Small intestine (tissue), 7 donors: Measurements from ENCODE around the gene TSPAN5. TPM values are rescaled to one million over a fixed set of nuclear protein-coding genes. Genes with fewer than 3 reads are reported as not detected.
A peak's percentile ranks its signal among the peaks of the same experiment; 100 is the strongest.
"Not testable (repeated sequence)": the region's sequence is repeated elsewhere in the genome, so short reads cannot be mapped to it uniquely, and the experiment has no call there.

Experiments used
- DNase-seq, 2 donors: peaks; one replicate each; pipeline versions ENCODE4 v3.0.0 to v3.0.0-alpha.2; 2013
- FAIRE-seq: peaks from 2 replicates; lab custom pipeline; 2012; peaks lifted over from hg19 to GRCh38; lab: Jason Lieb, UNC
- H3K27ac ChIP-seq, 3 donors: one replicate each; pipeline ENCODE4 v1.5.1; 2013; ENCODE audit warnings: low read length in 2 of 3, mild to moderate bottlenecking in 2 of 3, control low read depth in 1 of 3, inconsistent platforms in 1 of 3, low read depth in 1 of 3, moderate library complexity in 1 of 3
- H3K27me3 ChIP-seq, 3 donors: one replicate each; pipeline ENCODE4 v1.6.1; 2013; ENCODE audit warnings: low read length in 3 of 3, inconsistent platforms in 1 of 3; ENCODE audit not compliant: control insufficient read depth in 3 of 3, insufficient read depth in 3 of 3
- H3K36me3 ChIP-seq, 3 donors: one replicate each; pipeline ENCODE4 v1.6.1; 2013; ENCODE audit warnings: low read length in 3 of 3, inconsistent platforms in 1 of 3, low read depth in 1 of 3, mild to moderate bottlenecking in 1 of 3, moderate library complexity in 1 of 3; ENCODE audit not compliant: control insufficient read depth in 3 of 3, insufficient read depth in 2 of 3
- H3K4me1 ChIP-seq, 3 donors: one replicate each; pipeline ENCODE4 v1.6.1; 2013; ENCODE audit warnings: low read length in 2 of 3, inconsistent platforms in 1 of 3, low read depth in 1 of 3, mild to moderate bottlenecking in 1 of 3, moderate library complexity in 1 of 3; ENCODE audit not compliant: control insufficient read depth in 3 of 3, insufficient read depth in 2 of 3
- H3K4me3 ChIP-seq, 3 donors: one replicate each; pipeline ENCODE4 v1.5.1; 2013; ENCODE audit warnings: low read length in 3 of 3, control low read depth in 1 of 3, inconsistent platforms in 1 of 3, low read depth in 1 of 3, mild to moderate bottlenecking in 1 of 3, moderate library complexity in 1 of 3
- H3K9me3 ChIP-seq, 2 donors: one replicate each; pipeline ENCODE4 v1.6.1; 2013; ENCODE audit warnings: low read depth in 1 of 2, low read length in 1 of 2; ENCODE audit not compliant: control insufficient read depth in 2 of 2, insufficient read depth in 1 of 2
- WGBS, 3 donors: extraction: QIAGEN DNeasy Blood & Tissue Kit; methylation state at CpG; one replicate each; pipeline ENCODE4 v1.1.7; 2013; 5-methylcytosine and 5-hydroxymethylcytosine counted together
- polyA plus RNA-seq, 4 donors: library from polyadenylated mRNA; stranded (reverse) in 3 of 4; unstranded in 1 of 4; fragments of 200-250 nt in 3 of 4; fragments of 120-200 nt in 1 of 4; gene quantifications; one replicate each; pipeline versions ENCODE4 v1.2.1 to v1.2.3, GENCODE V29; 2013
- donor health status: healthy with polysubstance abuse.
- donor health status: control.
- donor health status: control.
- donor health status: Bipolar disorder and iron deficiency.
- donor health status: healthy.

The TSPAN5 gene
- polyA plus RNA-seq, 4 donors, result 0.67 to 4.9 (median 2.2) TPM

- Histone ChIP-seq H3K4me3 (no peak overlapping the region), H3K9me3 (no peaks in the 10 kb centered on the region), H3K4me1 (no peaks in the 10 kb centered on the region), H3K36me3 (no peaks in the 10 kb centered on the region), H3K27me3 (no peaks in the 10 kb centered on the region), H3K27ac (no peak overlapping the region)
- WGBS, 3 donors, result 21 to 49% (median 45%) methylated on average over 3 of the region's 3 CpGs
- FAIRE-seq (no peak), DNase-seq (peak in 1 of 2 donors; percentile 13)
These were observed 177.2 kb downstream of the TSPAN5 start for GRCh38 chr4:98481167-98481566.

GRCh38 chr4:98480535-98480934, 177.9 kb downstream of the TSPAN5 start:
- FAIRE-seq, result no peak
- Histone ChIP-seq H3K4me3 (no peak overlapping the region), H3K9me3 (no peaks in the 10 kb centered on the region), H3K27ac (no peak overlapping the region), H3K36me3 (no peaks in the 10 kb centered on the region), H3K4me1 (no peaks in the 10 kb centered on the region), H3K27me3 (no peaks in the 10 kb centered on the region)
- WGBS, 3 donors, result 71 to 75% (median 75%) methylated on average over 5 of the region's 5 CpGs
- no peak for DNase-seq

GRCh38 chr4:98479590-98479989, 178.8 kb downstream of the TSPAN5 start:
- H3K4me3 ChIP-seq, H3K27me3 ChIP-seq, FAIRE-seq, H3K9me3 ChIP-seq, DNase-seq, H3K4me1 ChIP-seq, H3K36me3 ChIP-seq, H3K27ac ChIP-seq: not testable (repeated sequence)
- 13 to 45% (median 16%) methylated on average over 2 of the region's 2 CpGs for WGBS, 3 donors

DNA sequence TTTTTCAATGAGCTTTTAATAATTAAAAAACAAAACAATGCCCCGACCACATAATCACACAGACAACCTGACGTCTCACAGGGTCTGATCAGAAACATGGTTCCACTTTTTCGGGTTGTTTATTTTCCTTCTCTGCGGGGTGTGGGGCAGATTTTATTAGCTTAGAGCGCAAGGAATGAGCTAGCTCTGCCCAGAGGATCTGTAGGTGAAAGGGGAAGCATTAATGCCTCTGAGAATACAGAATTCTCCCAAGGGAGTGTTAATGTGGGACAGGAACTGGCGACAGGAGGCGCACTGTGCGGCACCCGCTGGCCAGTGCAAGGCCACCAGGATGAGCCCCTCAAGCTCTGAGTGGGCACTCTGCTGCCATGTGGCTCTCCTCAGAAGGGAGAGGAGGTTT, 181.5 kb downstream of the TSPAN5 start:
- FAIRE-seq (no peak), DNase-seq (no peak)
- Histone ChIP-seq H3K27ac (no peak overlapping the region), H3K36me3 (peaks cover 0 to 2% (median 0%) of the 10 kb centered on the region in 3 donors), H3K27me3 (no peaks in the 10 kb centered on the region), H3K9me3 (no peaks in the 10 kb centered on the region), H3K4me1 (no peaks in the 10 kb centered on the region), H3K4me3 (no peak overlapping the region)
- 93 to 95% (median 94%) methylated on average over 9 of the region's 9 CpGs for WGBS, 3 donors

- Histone ChIP-seq H3K36me3 (peaks cover 0 to 2% (median 0%) of the 10 kb centered on the region in 3 donors), H3K4me3 (no peak overlapping the region), H3K4me1 (no peaks in the 10 kb centered on the region), H3K27me3 (no peaks in the 10 kb centered on the region), H3K27ac (no peak overlapping the region), H3K9me3 (no peaks in the 10 kb centered on the region)
- FAIRE-seq, result no peak
- no peak for DNase-seq
- WGBS, 3 donors, result 79 to 93% (median 84%) methylated on average over 3 of the region's 3 CpGs
These were observed 184.0 kb downstream of the TSPAN5 start for GRCh38 chr4:98474408-98474844.

DNA sequence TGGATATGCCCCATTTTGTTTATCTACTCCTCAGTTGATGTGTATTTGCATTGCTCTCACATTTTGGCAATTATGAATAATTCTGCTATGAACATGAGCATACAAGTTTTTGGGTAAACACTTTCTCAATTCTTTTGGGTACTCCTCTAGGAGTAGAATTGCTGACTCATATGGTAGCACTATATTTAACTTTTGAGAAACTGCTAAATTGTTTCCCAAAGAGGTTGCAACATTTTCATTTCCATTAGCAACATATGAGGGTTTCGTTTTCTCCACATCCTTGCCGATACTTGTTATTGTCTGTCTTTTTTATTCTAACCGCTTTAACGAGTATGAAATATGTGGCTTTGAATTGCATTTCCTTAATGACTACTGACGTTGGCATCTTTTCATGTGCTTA, 185.4 kb downstream of the TSPAN5 start:
- no peaks in the 10 kb centered on the region for H3K27me3 ChIP-seq
- DNase-seq, result no peak
- H3K27ac ChIP-seq, result no peak overlapping the region
- 84 to 87% (median 86%) methylated on average over 5 of the region's 5 CpGs for WGBS, 3 donors
- no peak overlapping the region for H3K4me3 ChIP-seq
- peaks cover 0 to 2% (median 0%) of the 10 kb centered on the region in 3 donors for H3K36me3 ChIP-seq
- H3K9me3 ChIP-seq, result no peaks in the 10 kb centered on the region
- no peak for FAIRE-seq
- H3K4me1 ChIP-seq, result peaks cover 0 to under 1% (median 0%) of the 10 kb centered on the region in 3 donors

DNA sequence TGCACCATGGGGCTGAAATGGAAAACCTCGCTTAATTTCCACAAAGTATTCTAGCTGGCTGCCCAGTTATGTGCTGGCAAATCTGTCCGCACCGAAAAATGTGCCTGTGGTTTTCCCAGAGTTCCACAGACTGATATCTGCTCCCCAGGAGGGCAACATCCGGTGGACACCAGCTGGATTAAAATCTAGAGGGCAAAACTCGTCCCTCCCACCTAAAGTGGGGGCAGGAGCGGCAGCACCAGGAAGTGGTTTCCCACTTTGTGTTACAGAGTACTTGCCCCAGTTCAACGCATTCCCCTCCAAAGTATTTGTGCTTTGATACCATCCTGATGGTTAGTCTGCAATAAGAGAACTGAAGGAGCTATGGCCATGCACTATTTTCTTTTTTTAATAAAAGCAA, 187.6 kb downstream of the TSPAN5 start:
- 77 to 86% (median 80%) methylated on average over 7 of the region's 7 CpGs for WGBS, 3 donors
- FAIRE-seq, result no peak

GRCh38 chr4:98470366-98470765, 188.0 kb downstream of the TSPAN5 start:
- no peak for FAIRE-seq
- no peaks in the 10 kb centered on the region for H3K27me3 ChIP-seq
- 76 to 81% (median 78%) methylated on average over 3 of the region's 3 CpGs for WGBS, 3 donors
- no peaks in the 10 kb centered on the region for H3K9me3 ChIP-seq
- no peak overlapping the region for H3K4me3 ChIP-seq
- H3K27ac ChIP-seq, result no peak overlapping the region
- no peak for DNase-seq
- peaks cover 0 to 2% (median 0%) of the 10 kb centered on the region in 3 donors for H3K36me3 ChIP-seq
- H3K4me1 ChIP-seq, result peaks cover 0 to 4% (median 0%) of the 10 kb centered on the region in 3 donors

More for the DNA sequence above, 187.6 kb downstream of the TSPAN5 start:
- H3K27ac ChIP-seq, result no peak overlapping the region
- peak in 1 of 2 donors; percentile 11 for DNase-seq
- H3K27me3 ChIP-seq, result no peaks in the 10 kb centered on the region
- H3K4me1 ChIP-seq, result peaks cover 0 to 4% (median 0%) of the 10 kb centered on the region in 3 donors
- H3K36me3 ChIP-seq, result peaks cover 0 to 2% (median 0%) of the 10 kb centered on the region in 3 donors
- H3K4me3 ChIP-seq, result no peak overlapping the region
- H3K9me3 ChIP-seq, result no peaks in the 10 kb centered on the region

- no peak for FAIRE-seq
- 68 to 74% (median 70%) methylated on average over 2 of the region's 2 CpGs for whole genome bisulfite sequencing, 3 donors
- no peaks in the 10 kb centered on the region for H3K9me3 ChIP-seq
These were observed 188.6 kb downstream of the TSPAN5 start for GRCh38 chr4:98469771-98470170.

More at GRCh38 chr4:98469771-98470170, 188.6 kb downstream of the TSPAN5 start:
- Histone ChIP-seq H3K4me3 (no peak overlapping the region), H3K27ac (no peak overlapping the region), H3K27me3 (no peaks in the 10 kb centered on the region), H3K4me1 (peaks cover 0 to 4% (median 0%) of the 10 kb centered on the region in 3 donors), H3K36me3 (peaks cover 0 to 2% (median 0%) of the 10 kb centered on the region in 3 donors)
- DNase-seq, result no peak
